Ovary (tissue), 9 donors: ENCODE measurements around the gene LIMCH1. TPM values are rescaled to one million over a fixed set of nuclear protein-coding genes. Genes with fewer than 3 reads are reported as not detected.

Experiments used
- DNase-seq, 5 donors: peaks; one replicate each; pipeline ENCODE4 v3.0.0-alpha.2; 2019 to 2020
- H3K27ac ChIP-seq, 2 donors: fragments of 200-600 bp; one replicate each; pipeline versions ENCODE4 v1.5.1 to v1.8.0; 2019 to 2022
- H3K27me3 ChIP-seq: fragments of 200-600 bp; one replicate; pipeline ENCODE4 v1.8.0; 2022
- H3K36me3 ChIP-seq: fragments of 200-600 bp; sonication (generic); one replicate; pipeline ENCODE4 v1.5.1; 2019
- H3K4me1 ChIP-seq: one replicate; pipeline ENCODE4 v1.8.1; 2013; ENCODE audit warnings: mild to moderate bottlenecking, moderate library complexity; ENCODE audit not compliant: insufficient read depth
- H3K4me3 ChIP-seq: fragments of 200-600 bp; sonication (generic); one replicate; pipeline ENCODE4 v1.5.1; 2017
- H3K9me3 ChIP-seq, 2 donors: fragments of 200-600 bp in 1 of 2; sonication (generic) in 1 of 2; one replicate each; pipeline versions ENCODE4 v1.5.1 to v1.8.1; 2013 to 2019; ENCODE audit warnings: mild to moderate bottlenecking in 1 of 2, moderate library complexity in 1 of 2
- EP300 ChIP-seq: sonication (generic); formaldehyde crosslinking; IDR thresholded peaks from one replicate; pipeline ENCODE4 v1.6.1; 2017; ENCODE audit warnings: antibody characterized with exemption
- POLR2A ChIP-seq: fragments of 450-650 bp; IDR thresholded peaks from one replicate; pipeline ENCODE4 v1.6.1; 2017; ENCODE audit warnings: antibody characterized with exemption, mild to moderate bottlenecking, moderate library complexity
- WGBS, 3 donors: extraction: QIAGEN DNeasy Blood & Tissue Kit in 1 of 3; methylation state at CpG; one replicate each; pipeline versions ENCODE4 v1.1.5 to v1.1.7; 2013 to 2017; 5-methylcytosine and 5-hydroxymethylcytosine counted together
- intact Hi-C, 4 donors: fragments of 100-400 bp; cut with DNase I; formaldehyde crosslinking; loops; one replicate each; pipeline versions ENCODE4 v1.11.0 to v1.15.1; 2022 to 2023
- polyA plus RNA-seq, 2 donors: library from polyadenylated mRNA; stranded (reverse); fragments of 200-250 nt in 1 of 2; fragments of 350-450 nt in 1 of 2; fragmentation: Illumina TruSeq in 1 of 2; extraction: RNeasy Lipid Tissue Mini Kit (QIAGEN cat#74804) in 1 of 2; gene quantifications; one replicate each; pipeline ENCODE4 v1.2.3, GENCODE V29; 2013 to 2014
- total RNA-seq, 7 donors: library from RNA; depleted of rRNA in 2 of 7; stranded (reverse); fragments of >200 nt in 2 of 7; fragmentation: NEBNext Ultra II Directional in 3 of 7; extraction: Animal tissue kit (Norgen Biotek cat#: 25700) in 3 of 7; gene quantifications; one replicate each; pipeline versions ENCODE4 v1.1.0 to v1.2.4, GENCODE V29; 2016 to 2023
- TF ChIP-seq, protein P1 (sequence below), 3 donors: fragments of 450-650 bp in 2 of 3; fragments of 200-600 bp in 1 of 3; IDR thresholded peaks; one replicate each; pipeline versions ENCODE4 v1.5.1 to v1.8.0; 2016 to 2022; ENCODE audit warnings: antibody characterized with exemption in 3 of 3, mild to moderate bottlenecking in 1 of 3
- donor health status: DM: no; HTN: no; CAD: no; lungs with moderate emphysema.
- donor health status: DM: no; HTN: no; CAD: no.
- donor health status: Bipolar disorder and iron deficiency.
- donor health status: DM: yes; HTN: yes; CAD: no.
- donor health status: DM: no; HTN: no; CAD: no.
- donor health status: DM: yes; HTN: yes; CAD: no.

LIMCH1 gene
- total and polyA plus RNA-seq, 9 donors = 9.7 to 56.6 (median 23.6) TPM

DNA sequence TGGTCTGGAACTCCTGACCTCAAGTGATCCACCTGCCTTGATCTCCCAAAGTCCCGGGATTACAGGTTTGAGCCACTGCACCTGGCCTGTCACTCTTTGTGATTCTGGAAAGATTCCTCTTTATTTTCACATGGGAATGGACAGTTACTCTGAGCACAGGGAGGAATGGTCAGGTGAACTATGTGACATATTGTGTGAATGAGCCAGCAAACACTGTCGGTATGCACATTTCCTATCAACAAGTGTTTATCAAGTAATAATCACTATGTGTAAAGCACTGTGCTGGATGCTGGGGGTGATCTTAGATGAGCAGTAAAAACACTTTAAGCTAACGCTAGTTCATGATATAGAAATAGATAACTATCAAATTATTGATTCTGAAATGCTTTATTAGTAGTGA, 97.5 kb downstream of the LIMCH1 start:
- DNase-seq = no peak
- Histone ChIP-seq H3K9me3 (no peaks in the 10 kb centered on the region), H3K4me3 (no peak overlapping the region), H3K27me3 (no peaks in the 10 kb centered on the region), H3K27ac (no peak overlapping the region), H3K36me3 (no peaks in the 10 kb centered on the region), H3K4me1 (no peaks in the 10 kb centered on the region)
- TF ChIP-seq, protein P1, sequence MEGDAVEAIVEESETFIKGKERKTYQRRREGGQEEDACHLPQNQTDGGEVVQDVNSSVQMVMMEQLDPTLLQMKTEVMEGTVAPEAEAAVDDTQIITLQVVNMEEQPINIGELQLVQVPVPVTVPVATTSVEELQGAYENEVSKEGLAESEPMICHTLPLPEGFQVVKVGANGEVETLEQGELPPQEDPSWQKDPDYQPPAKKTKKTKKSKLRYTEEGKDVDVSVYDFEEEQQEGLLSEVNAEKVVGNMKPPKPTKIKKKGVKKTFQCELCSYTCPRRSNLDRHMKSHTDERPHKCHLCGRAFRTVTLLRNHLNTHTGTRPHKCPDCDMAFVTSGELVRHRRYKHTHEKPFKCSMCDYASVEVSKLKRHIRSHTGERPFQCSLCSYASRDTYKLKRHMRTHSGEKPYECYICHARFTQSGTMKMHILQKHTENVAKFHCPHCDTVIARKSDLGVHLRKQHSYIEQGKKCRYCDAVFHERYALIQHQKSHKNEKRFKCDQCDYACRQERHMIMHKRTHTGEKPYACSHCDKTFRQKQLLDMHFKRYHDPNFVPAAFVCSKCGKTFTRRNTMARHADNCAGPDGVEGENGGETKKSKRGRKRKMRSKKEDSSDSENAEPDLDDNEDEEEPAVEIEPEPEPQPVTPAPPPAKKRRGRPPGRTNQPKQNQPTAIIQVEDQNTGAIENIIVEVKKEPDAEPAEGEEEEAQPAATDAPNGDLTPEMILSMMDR (IDR thresholded peaks at IDR 0.05) = no peak
- TF ChIP-seq POLR2A (no peak), EP300 (no peak)
- intact Hi-C loops = no loop called here
- 89 to 90% (median 89%) methylated on average over 3 of the region's 3 CpGs for WGBS, 3 donors

DNA sequence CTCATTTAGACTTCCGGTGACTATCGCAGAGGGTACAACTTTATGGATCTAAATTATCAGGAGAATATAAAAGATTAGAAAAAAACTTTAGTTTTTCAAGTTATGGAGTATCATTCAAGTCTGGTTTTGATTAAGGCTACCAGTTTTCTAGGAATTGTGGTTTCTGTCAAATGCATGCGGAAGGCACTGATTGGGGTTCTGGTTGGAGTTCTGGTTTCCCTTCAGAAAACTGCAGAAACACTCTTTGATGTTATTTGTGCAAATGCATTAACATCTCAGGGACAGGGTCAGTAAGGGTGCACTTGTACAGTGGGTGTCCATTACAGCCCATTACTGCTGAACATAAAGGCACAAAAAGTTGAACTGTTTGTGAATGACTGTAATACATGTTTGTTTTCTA, 100.2 kb downstream of the LIMCH1 start:
- Histone ChIP-seq H3K36me3 (no peaks in the 10 kb centered on the region), H3K4me3 (no peak overlapping the region), H3K4me1 (no peaks in the 10 kb centered on the region), H3K9me3 (no peaks in the 10 kb centered on the region), H3K27me3 (no peaks in the 10 kb centered on the region), H3K27ac (no peak overlapping the region)
- intact Hi-C loops = no loop called here
- TF ChIP-seq POLR2A = no peak
- TF ChIP-seq, protein P1 (IDR thresholded peaks at IDR 0.05) = no peak
- TF ChIP-seq EP300 = no peak
- no peak for DNase-seq
- WGBS, 3 donors = 94 to 97% (median 95%) methylated on average over 3 of the region's 3 CpGs

DNA sequence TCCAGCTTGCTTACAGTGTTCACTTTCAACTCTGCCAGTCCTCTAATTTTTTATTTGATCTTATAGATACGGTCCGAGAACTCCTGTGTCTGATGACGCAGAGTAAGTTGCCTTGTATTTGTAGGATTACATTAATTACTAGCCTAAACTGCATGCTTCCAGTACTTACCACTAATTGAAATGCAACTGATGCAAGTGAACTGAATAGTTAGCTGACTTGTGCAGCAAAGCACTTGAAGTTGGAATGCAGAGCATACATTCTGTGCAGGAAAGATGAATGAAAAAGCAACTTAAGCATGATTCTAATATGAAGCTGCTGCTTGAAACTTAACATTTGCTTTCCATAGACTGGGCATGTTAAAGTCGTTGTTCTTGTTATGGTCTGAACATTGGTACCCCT, 100.9 kb downstream of the LIMCH1 start:
- intact Hi-C loops = no loop called here
- 58 to 89% (median 69%) methylated on average over 4 of the region's 4 CpGs for WGBS, 3 donors

DNA sequence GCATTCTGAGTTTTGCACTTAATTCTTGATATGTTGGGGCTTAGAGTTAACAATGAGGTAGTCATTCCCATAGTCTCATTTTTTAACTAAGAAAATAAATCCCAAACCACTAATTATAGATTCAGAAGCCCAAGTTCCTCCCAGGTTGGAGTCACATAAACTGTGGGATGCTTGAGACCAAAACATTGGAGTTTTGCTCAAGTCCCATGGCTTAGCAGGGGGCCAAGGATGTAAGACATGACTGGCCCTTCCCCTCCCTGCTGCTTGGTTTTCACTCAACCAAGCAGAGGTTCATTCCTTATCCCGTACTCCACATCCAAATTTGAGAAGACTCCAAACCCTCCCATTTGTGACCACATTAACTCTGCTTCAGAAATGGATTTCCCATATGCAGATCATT, 101.3 kb downstream of the LIMCH1 start:
- Histone ChIP-seq H3K4me3 (no peak overlapping the region), H3K36me3 (no peaks in the 10 kb centered on the region), H3K9me3 (no peaks in the 10 kb centered on the region), H3K27me3 (no peaks in the 10 kb centered on the region), H3K4me1 (no peaks in the 10 kb centered on the region), H3K27ac (no peak overlapping the region)
- intact Hi-C loops = no loop called here
- no peak for DNase-seq
- WGBS, 3 donors = 90 to 100% (median 98%) methylated on average over 1 of the region's 1 CpG
- TF ChIP-seq POLR2A = no peak
- TF ChIP-seq, protein P1 (IDR thresholded peaks at IDR 0.05) = no peak
- no peak for TF ChIP-seq EP300

More for the DNA sequence above, 100.9 kb downstream of the LIMCH1 start:
- Histone ChIP-seq H3K9me3 (no peaks in the 10 kb centered on the region), H3K4me3 (no peak overlapping the region), H3K27ac (no peak overlapping the region), H3K36me3 (no peaks in the 10 kb centered on the region), H3K4me1 (no peaks in the 10 kb centered on the region), H3K27me3 (no peaks in the 10 kb centered on the region)
- DNase-seq = no peak
- TF ChIP-seq, protein P1 (IDR thresholded peaks at IDR 0.05) = no peak
- TF ChIP-seq POLR2A (no peak), EP300 (no peak)
